Psoas muscle (tissue), 8 donors: ENCODE results near the gene WIPF3. TPM values are rescaled to one million over a fixed set of nuclear protein-coding genes. Genes with fewer than 3 reads are reported as not detected.

ENCODE experiments used
- ATAC-seq, 4 donors: fragments of 200-7000 bp; cut with Tn5 transposase; one replicate each; pipeline ENCODE4 v1.9.1; 2020; ENCODE audit warnings: moderate library complexity in 3 of 4, mild to moderate bottlenecking in 2 of 4
- DNase-seq, 2 donors: peaks; one replicate each; pipeline ENCODE4 v3.0.0-alpha.2; 2020
- H3K27ac ChIP-seq: fragments of 200-600 bp; one replicate; pipeline ENCODE4 v1.8.0; 2022
- H3K27me3 ChIP-seq, 3 donors: fragments of 200-600 bp in 1 of 3; one replicate each; pipeline versions ENCODE4 v1.6.1 to v1.8.0; 2013 to 2022; ENCODE audit warnings: low read length in 2 of 3, mild to moderate bottlenecking in 2 of 3, moderate library complexity in 1 of 3; ENCODE audit not compliant: insufficient read depth in 3 of 3
- H3K36me3 ChIP-seq, 2 donors: fragments of 200-600 bp in 1 of 2; one replicate each; pipeline versions ENCODE4 v1.6.1 to v1.8.0; 2013 to 2022; ENCODE audit warnings: low read depth in 1 of 2, mild to moderate bottlenecking in 1 of 2, moderate library complexity in 1 of 2; ENCODE audit not compliant: insufficient read depth in 1 of 2
- H3K4me1 ChIP-seq: fragments of 200-600 bp; one replicate; pipeline ENCODE4 v1.8.0; 2022
- H3K4me3 ChIP-seq: fragments of 200-600 bp; one replicate; pipeline ENCODE4 v1.8.0; 2022; ENCODE audit warnings: mild to moderate bottlenecking
- H3K9me3 ChIP-seq: fragments of 200-600 bp; one replicate; pipeline ENCODE4 v1.8.0; 2022
- CTCF ChIP-seq: fragments of 200-600 bp; IDR thresholded peaks from one replicate; pipeline ENCODE4 v1.8.0; 2022; ENCODE audit warnings: antibody characterized with exemption
- WGBS, 3 donors: extraction: QIAGEN DNeasy Blood & Tissue Kit; methylation state at CpG; one replicate each; pipeline versions ENCODE4 v1.1.6 to v1.1.7; 2013; 5-methylcytosine and 5-hydroxymethylcytosine counted together
- intact Hi-C, 2 donors: fragments of 100-400 bp; cut with DNase I; formaldehyde crosslinking; loops; one replicate each; pipeline versions ENCODE4 v1.11.0 to v1.14.2; 2022
- polyA plus RNA-seq, 3 donors: library from polyadenylated mRNA; stranded (reverse); fragments of 200-250 nt; gene quantifications; one replicate each; pipeline ENCODE4 v1.2.3, GENCODE V29; 2013
- total RNA-seq, 4 donors: library from RNA; stranded (reverse); fragmentation: NEBNext Ultra II Directional in 2 of 4; extraction: Animal tissue kit (Norgen Biotek cat#: 25700) in 2 of 4; gene quantifications; one replicate each; pipeline versions ENCODE4 v1.2.1 to v1.2.4, GENCODE V29; 2021 to 2023
- donor health status: healthy with polysubstance abuse.
- donor health status: DM: no; HTN: no; CAD: no; lungs with moderate emphysema.
- donor health status: Bipolar disorder and iron deficiency.
- donor health status: healthy.
- donor health status: DM: yes; HTN: yes; CAD: no.
- donor health status: DM: no; HTN: no; CAD: no.
- donor health status: DM: no; HTN: no; CAD: no.
- donor health status: DM: yes; HTN: yes; CAD: no.

Gene WIPF3
- total and polyA plus RNA-seq, 7 donors: 3.3 to 30.7 (median 18.5) TPM

- Histone ChIP-seq H3K9me3 (no peaks in the 10 kb centered on the region), H3K27me3 (no peaks in the 10 kb centered on the region), H3K4me1 (peaks cover 7% of the 10 kb centered on the region), H3K36me3 (peaks cover 0 to 28% of the 10 kb centered on the region in 2 donors), H3K27ac (no peak overlapping the region), H3K4me3 (no peak overlapping the region)
- ATAC-seq (peak in 3 of 4 donors; percentile 45 to 59 (median 49)), DNase-seq (no peak)
- no peak for TF ChIP-seq CTCF
- intact Hi-C loops: no loop called here
- WGBS, 3 donors: 54 to 67% (median 55%) methylated on average over 29 to 46 of the region's 46 CpGs
These were observed 77.4 kb downstream of the WIPF3 start for GRCh38 chr7:29883462-29884398.

- intact Hi-C loops: no loop called here
- Histone ChIP-seq H3K27me3 (no peaks in the 10 kb centered on the region), H3K4me1 (peaks cover 7% of the 10 kb centered on the region), H3K36me3 (peaks cover 0 to 35% of the 10 kb centered on the region in 2 donors), H3K27ac (no peak overlapping the region), H3K9me3 (no peaks in the 10 kb centered on the region), H3K4me3 (no peak overlapping the region)
- no peak for TF ChIP-seq CTCF
- no peak for ATAC-seq
- WGBS, 3 donors: 60 to 66% (median 63%) methylated on average over 28 of the region's 28 CpGs
- no peak for DNase-seq
These were observed 78.3 kb downstream of the WIPF3 start for GRCh38 chr7:29884399-29885272.

- ATAC-seq (no peak), DNase-seq (no peak)
- WGBS, 3 donors: 86 to 90% (median 88%) methylated on average over 3 of the region's 3 CpGs
- Histone ChIP-seq H3K4me3 (no peak overlapping the region), H3K4me1 (no peaks in the 10 kb centered on the region), H3K9me3 (no peaks in the 10 kb centered on the region), H3K27me3 (no peaks in the 10 kb centered on the region), H3K36me3 (peaks cover 0 to 43% of the 10 kb centered on the region in 2 donors), H3K27ac (no peak overlapping the region)
- no peak for TF ChIP-seq CTCF
- intact Hi-C loops: no loop called here
These were observed 79.3 kb downstream of the WIPF3 start for GRCh38 chr7:29885626-29886025.

- DNase-seq (no peak), ATAC-seq (no peak)
- no peaks in the 10 kb centered on the region for H3K4me1 ChIP-seq
- no peak overlapping the region for H3K4me3 ChIP-seq
- H3K9me3 ChIP-seq: no peaks in the 10 kb centered on the region
- intact Hi-C loops: no loop called here
- H3K27me3 ChIP-seq: no peaks in the 10 kb centered on the region
- no peak for TF ChIP-seq CTCF
- H3K36me3 ChIP-seq: peaks cover 0 to 48% of the 10 kb centered on the region in 2 donors
- H3K27ac ChIP-seq: no peak overlapping the region
- WGBS, 3 donors: 93 to 96% (median 96%) methylated on average over 2 of the region's 2 CpGs
These were observed 80.5 kb downstream of the WIPF3 start for GRCh38 chr7:29886827-29887226.
